Measurements from ENCODE around the gene DSC1. TPM values are rescaled to one million over a fixed set of nuclear protein-coding genes. Genes with fewer than 3 reads are reported as not detected.

DSC1 gene
- total and polyA plus RNA-seq, 2 of the 13 experiments (the other 11 are each of a cell fraction or from before 2014, with no cell fraction given), result not detected

GRCh38 chr18:31189757-31190156 is 27.1 kb upstream of the DSC1 start:
- intact Hi-C loops (cut with micrococcal nuclease; ENCODE audit: unreplicated experiment), result no loop called here
- in situ Hi-C loops (cut with HindIII; ENCODE audit: extremely low pct_ligation_motif_present, low pct_unique_long_range_greater_than_20kb), result no loop called here
- Histone ChIP-seq H3K27ac (ENCODE audit: extremely low read length, insufficient read depth, low read length) (no peak overlapping the region), H3K79me2 (ENCODE audit: insufficient read depth, low read length) (no peaks in the 10 kb centered on the region), H3K9me3 (ENCODE audit: low read length) (no peaks in the 10 kb centered on the region), H2AFZ (ENCODE audit: low read length) (no peak overlapping the region), H4K20me1 (ENCODE audit: insufficient read depth, low read length) (no peaks in the 10 kb centered on the region), H3K27me3 (ENCODE audit: control insufficient read depth in 1 of 2, insufficient read depth in 2 of 2, low read length in 2 of 2) (no peaks in the 10 kb centered on the region), H3K36me3 (replicated peaks in 1 of 2; ENCODE audit: control insufficient read depth in 1 of 2, insufficient read depth in 2 of 2, low read length in 2 of 2) (no peaks in the 10 kb centered on the region), H3K4me2 (ENCODE audit: low read depth, low read length) (no peak overlapping the region), H3K9ac (ENCODE audit: insufficient read depth, low read depth, low read length) (no peak overlapping the region), H3K4me3 (replicated peaks in 1 of 3; ENCODE audit: insufficient read depth in 1 of 3, low read depth in 2 of 3, low read length in 3 of 3) (no peak overlapping the region), H3K4me1 (ENCODE audit: insufficient read depth, low read length) (peaks cover 16% of the 10 kb centered on the region)
- WGBS (ENCODE audit: low lambda C conversion rate), result 26% methylated on average over 2 of the region's 2 CpGs
- POLR2A ChIA-PET, result no interaction called here
- TF ChIP-seq ZNF383 (CRISPR knock-in tag; IDR thresholded peaks at IDR 0.05; ENCODE audit: borderline replicate concordance) (no peak), ZMYM2 (CRISPR knock-in tag; IDR thresholded peaks at IDR 0.05) (no peak), HNF4A (CRISPR knock-in tag; IDR thresholded peaks at IDR 0.05) (no peak), ZNF207 (IDR thresholded peaks at IDR 0.05; ENCODE audit: borderline replicate concordance) (no peak), CERS6 (CRISPR knock-in tag; IDR thresholded peaks at IDR 0.05) (no peak), ZNF558 (CRISPR knock-in tag; IDR thresholded peaks at IDR 0.05; ENCODE audit: borderline replicate concordance) (no peak), ZFP36L2 (CRISPR knock-in tag; IDR thresholded peaks at IDR 0.05) (no peak), NR1H2 (CRISPR knock-in tag; IDR thresholded peaks at IDR 0.05; ENCODE audit: borderline replicate concordance, low read depth) (no peak), ZSCAN31 (CRISPR knock-in tag; IDR thresholded peaks at IDR 0.05; ENCODE audit: low read depth) (no peak), DDIT3 (CRISPR knock-in tag; IDR thresholded peaks at IDR 0.05) (no peak), BRD4 (CRISPR knock-in tag; IDR thresholded peaks at IDR 0.05) (no peak)
- CTCF ChIA-PET (ENCODE audit: low intra/inter-chr PET ratio, low total read pairs), result no interaction called here
- no peak for ATAC-seq
- BruUV-seq (replicated peaks), result no TSS peak
- no peak for DNase-seq (ENCODE audit: low spot score)
- no peak for FAIRE-seq

Data from HepG2 (cell line).